K562 (cell line): ENCODE results near the gene CTDSPL2. TPM values are rescaled to one million over a fixed set of nuclear protein-coding genes. Genes with fewer than 3 reads are reported as not detected.

Experiments
- BCLAF1 ChIP-seq, 2 experiments: fragments of 450-650 bp in 1 of 2; IDR thresholded peaks; 2 replicates each; pipeline ENCODE4 v1.6.1; 2011 to 2017; ENCODE audit warnings: low read depth in 2 of 2, antibody characterized with exemption in 1 of 2, borderline replicate concordance in 1 of 2, low read length in 1 of 2, mild to moderate bottlenecking in 1 of 2, mixed read lengths in 1 of 2; ENCODE audit not compliant: control insufficient read depth in 1 of 2
- BRCA1 ChIP-seq, 2 experiments: fragments of 450-650 bp in 1 of 2; sonication (generic) in 1 of 2; formaldehyde crosslinking in 1 of 2; IDR thresholded peaks; 2 replicates each; pipeline versions ENCODE4 v1.5.0 to v1.6.1; 2017 to 2020; ENCODE audit warnings: mild to moderate bottlenecking in 1 of 2, missing genetic modification reagents in 1 of 2
- E2F4 ChIP-seq: sonication (generic); formaldehyde crosslinking; IDR thresholded peaks from 2 replicates; pipeline ENCODE4 v1.8.0; 2022; ENCODE audit warnings: mild to moderate bottlenecking, low read depth, missing genetic modification reagents
- EP400 ChIP-seq: fragments of 450-650 bp; IDR thresholded peaks from 2 replicates; pipeline ENCODE4 v1.6.1; 2017; ENCODE audit warnings: antibody characterized with exemption, mild to moderate bottlenecking, moderate library complexity
- FOXA3 ChIP-seq, 2 experiments: fragments of 450-650 bp in 1 of 2; sonication (generic) in 1 of 2; formaldehyde crosslinking; IDR thresholded peaks in 1 of 2; conservative IDR thresholded peaks in 1 of 2; 2 replicates each; pipeline versions ENCODE4 v1.4.0 to v1.8.0; 2020 to 2022; ENCODE audit warnings: mild to moderate bottlenecking in 2 of 2, missing genetic modification reagents in 1 of 2
- JUN ChIP-seq, 2 experiments: sonication (generic) in 1 of 2; formaldehyde crosslinking in 1 of 2; IDR thresholded peaks; 2 replicates each; pipeline versions ENCODE4 v1.6.1 to v1.8.0; 2012 to 2022; ENCODE audit warnings: borderline replicate concordance in 2 of 2, mild to moderate bottlenecking in 2 of 2, improper control_type of control experiment in 1 of 2, low read depth in 1 of 2, low read length in 1 of 2, missing genetic modification reagents in 1 of 2
- JUNB ChIP-seq: fragments of 450-650 bp; formaldehyde crosslinking; conservative IDR thresholded peaks from 2 replicates; pipeline ENCODE4 v1.4.0; 2020; ENCODE audit warnings: mild to moderate bottlenecking
- MBD2 ChIP-seq: sonication (generic); IDR thresholded peaks from 2 replicates; pipeline ENCODE4 v1.6.1; 2016; ENCODE audit warnings: low read depth, borderline replicate concordance
- MIER1 ChIP-seq: fragments of 450-650 bp; IDR thresholded peaks from 2 replicates; pipeline ENCODE4 v1.6.1; 2016; ENCODE audit warnings: antibody characterized with exemption, mild to moderate bottlenecking, low read depth
- NFRKB ChIP-seq: fragments of 450-650 bp; IDR thresholded peaks from 2 replicates; pipeline ENCODE4 v1.6.1; 2016; ENCODE audit warnings: low read depth
- RERE ChIP-seq: sonication (generic); formaldehyde crosslinking; IDR thresholded peaks from 2 replicates; pipeline ENCODE4 v1.8.0; 2023; ENCODE audit warnings: missing genetic modification reagents, mild to moderate bottlenecking, borderline replicate concordance
- TAL1 ChIP-seq: fragments of 450-650 bp; IDR thresholded peaks from 2 replicates; pipeline ENCODE4 v1.6.1; 2016; ENCODE audit warnings: mild to moderate bottlenecking
- TCF7 ChIP-seq: sonication (generic); IDR thresholded peaks from 2 replicates; pipeline ENCODE4 v1.6.1; 2016; ENCODE audit warnings: antibody characterized with exemption, borderline replicate concordance
- ZEB2 ChIP-seq: fragments of 450-650 bp; IDR thresholded peaks from 2 replicates; pipeline ENCODE4 v1.6.1; 2016
- ZNF384 ChIP-seq: IDR thresholded peaks from 2 replicates; pipeline ENCODE4 v1.6.1; 2012; ENCODE audit warnings: low read depth, low read length, improper control_type of control experiment
- polyA plus RNA-seq, 8 experiments: library from polyadenylated mRNA; depleted of rRNA in 4 of 8; stranded (reverse) in 5 of 8; unstranded in 3 of 8; fragments of >200 nt; fragmentation: Nextera tagmentation in 2 of 8; fragmentation: Illumina TruSeq in 1 of 8; extraction: Ambion mirVana in 2 of 8; extraction: Trizol in 1 of 8; gene quantifications; 2 replicates each; pipeline versions ENCODE4 v1.2.1 to v1.2.3, GENCODE V29; 2011 to 2014; ENCODE audit warnings: inconsistent platforms in 1 of 8, missing spikeins in 1 of 8
- total RNA-seq, 7 experiments: library from RNA; depleted of rRNA in 6 of 7; stranded (reverse); fragments of >200 nt in 6 of 7; fragmentation: Illumina TruSeq in 2 of 7; extraction: Trizol in 2 of 7; gene quantifications; 2 replicates each; pipeline versions ENCODE4 v1.2.1 to v1.2.3, GENCODE V29; 2011 to 2021; ENCODE audit warnings: low replicate concordance in 1 of 7

Gene CTDSPL2
- total and polyA plus RNA-seq, 9 of the 15 experiments (the other 6 are each of a cell fraction or from before 2014, with no cell fraction given): 16.8 to 79.0 (median 53.1) TPM

GRCh38 chr15:44427756-44428724 lies 611 bp downstream of the CTDSPL2 start (continued):
- TF ChIP-seq BCLAF1 (IDR thresholded peaks at IDR 0.05; ENCODE audit: borderline replicate concordance in 1 of 2, control insufficient read depth in 1 of 2, low read depth in 2 of 2, low read length in 1 of 2) (no peak), E2F4 (0 out of 2 replicates have a peak, but pooled peaks have one; percentile 2), JUN (IDR thresholded peaks at IDR 0.05; ENCODE audit: borderline replicate concordance, low read depth, low read length) (no peak), JUN (CRISPR knock-in tag; IDR thresholded peaks at IDR 0.05; ENCODE audit: borderline replicate concordance) (no peak), NFRKB (0 out of 2 replicates have a peak, but pooled peaks have one; percentile 79), ZNF384 (no peak), JUNB (no peak), RERE (CRISPR knock-in tag) (no peak), TCF7 (no peak; the same call in 1 of the 2 replicates), FOXA3 (CRISPR knock-in tag; conservative IDR thresholded peaks at IDR 0.05 in 1 of 2, IDR thresholded peaks at IDR 0.05 in 1 of 2) (peak in 1 of 2 experiments; percentile 71; a peak in 1 of 4 replicates), ZEB2 (peak; percentile 8; the same call in 1 of the 2 replicates), EP400 (peak; percentile 5; the same call in 1 of the 2 replicates), TAL1 (no peak; the same call in 1 of the 2 replicates), BRCA1 (IDR thresholded peaks at IDR 0.05) (no peak), BRCA1 (CRISPR knock-in tag; IDR thresholded peaks at IDR 0.05) (no peak), MIER1 (no peak), MBD2 (no peak)
